ENCODE results near the gene NUP58. TPM values are rescaled to one million over a fixed set of nuclear protein-coding genes. Genes with fewer than 3 reads are reported as not detected.

Gene NUP58
- total and polyA plus RNA-seq, 9 of the 15 experiments (the other 6 are each of a cell fraction or from before 2014, with no cell fraction given) = 12.5 to 98.0 (median 42.6) TPM

- Histone ChIP-seq H3K4me2 (ENCODE audit: insufficient read depth, low read length) (no peak overlapping the region), H3K79me2 (ENCODE audit: control insufficient read depth, insufficient read depth, low read length) (no peaks in the 10 kb centered on the region), H4K20me1 (replicated peaks; ENCODE audit: control insufficient read depth, insufficient read depth, low read length) (no peaks in the 10 kb centered on the region), H3K27ac (ENCODE audit: extremely low read depth, low read depth, low read length) (no peak overlapping the region), H3K36me3 (ENCODE audit: control insufficient read depth, insufficient read depth, low read length) (no peaks in the 10 kb centered on the region), H3K4me3 (no peak overlapping the region), H3K4me1 (replicated peaks in 1 of 2; ENCODE audit: control insufficient read depth in 2 of 2, insufficient read depth in 2 of 2, low read length in 2 of 2) (peaks cover 29 to 34% of the 10 kb centered on the region in 2 experiments; a peak in 4 of 5 replicates), H3K9ac (ENCODE audit: insufficient read depth in 1 of 2, low read depth in 2 of 2, low read length in 2 of 2) (no peak overlapping the region), H3K9me1 (ENCODE audit: control insufficient read depth, insufficient read depth, low read length) (no peaks in the 10 kb centered on the region), H3K27me3 (ENCODE audit: control insufficient read depth in 2 of 2, insufficient read depth in 2 of 2, low read length in 2 of 2) (peaks cover 2 to 10% of the 10 kb centered on the region in 2 experiments; a peak in 2 of 5 replicates), H3K9me3 (replicated peaks; ENCODE audit: control insufficient read depth, insufficient read depth, low read depth, low read length) (no peaks in the 10 kb centered on the region; the same call in 1 of the 2 replicates), H2AFZ (ENCODE audit: low read depth, low read length) (peak overlapping the region; percentile 51; the same call in 1 of the 2 replicates)
- WGBS (ENCODE audit: insufficient coverage, low coverage, missing lambda C conversion rate) = 4% methylated on average over 9 of the region's 9 CpGs
- ATAC-seq = peak; percentile 32
- POLR2A ChIA-PET = interaction anchor here (0.6 kb wide), 1 partner anchor 194 kb away, joined by 4 read pairs; no protein-coding TSS in a partner anchor
- no TSS peak for BruUV-seq (replicated peaks)
- peak; percentile 50 to 72 (median 56) for DNase-seq (ENCODE audit: extremely low read depth in 1 of 4, low spot score in 3 of 4)
- FAIRE-seq = peak; percentile 44
- intact Hi-C loops (cut with micrococcal nuclease) (loop anchor here (10.0 kb wide), 2 partner anchors 71 to 141 kb away; partner anchors contain the start of gene NUP58), in situ Hi-C loops (cut with MboI) (no loop called here)
- CTCF ChIA-PET (ENCODE audit: low intra/inter-chr PET ratio) = no interaction called here
- TF ChIP-seq ELK1 (CRISPR knock-in tag; IDR thresholded peaks at IDR 0.05) = no peak
- peak; percentile 42; the same call in 1 of the 2 replicates for TF ChIP-seq DEAF1 (CRISPR knock-in tag; IDR thresholded peaks at IDR 0.05)
- TF ChIP-seq XRCC4 (IDR thresholded peaks at IDR 0.05; ENCODE audit: extremely low read depth, insufficient read depth, insufficient read length) = no peak
- TF ChIP-seq TFE3 (CRISPR knock-in tag; IDR thresholded peaks at IDR 0.05) = 0 out of 2 replicates have a peak, but pooled peaks have one; percentile 13
- peak; percentile 56 to 65 (median 61) for TF ChIP-seq CTCF (IDR thresholded peaks at IDR 0.05 in 2 of 3, conservative IDR thresholded peaks at IDR 0.05 in 1 of 3; ENCODE audit: insufficient read depth in 2 of 3, low read depth in 1 of 3, low read length in 3 of 3)
- TF ChIP-seq RB1 (IDR thresholded peaks at IDR 0.05; ENCODE audit: low read depth) = 0 out of 2 replicates have a peak, but pooled peaks have one; percentile 10
- TF ChIP-seq RAD21 (CRISPR knock-in tag; conservative IDR thresholded peaks at IDR 0.05 in 1 of 2, IDR thresholded peaks at IDR 0.05 in 1 of 2) = peak; percentile 47 to 67
- TF ChIP-seq KLF16 (IDR thresholded peaks at IDR 0.05) = no peak
- no peak for TF ChIP-seq IRF2 (CRISPR knock-in tag; IDR thresholded peaks at IDR 0.05)
- no peak for TF ChIP-seq ZNF780A (CRISPR knock-in tag; IDR thresholded peaks at IDR 0.05)
- TF ChIP-seq TEAD4 (IDR thresholded peaks at IDR 0.05; ENCODE audit: low read length) = peak; percentile 15; the same call in 1 of the 2 replicates
- no peak for TF ChIP-seq TEAD4 (CRISPR knock-in tag; IDR thresholded peaks at IDR 0.05; ENCODE audit: borderline replicate concordance)
Measured at GRCh38 chr13:25375727-25376358, 74.4 kb downstream of the NUP58 start.
